Fibroblast of lung (primary cell): ENCODE data around the gene SYNDIG1. TPM values are rescaled to one million over a fixed set of nuclear protein-coding genes. Genes with fewer than 3 reads are reported as not detected.

Experiments used
- DNase-seq, 2 donors: peaks; one replicate each; pipeline versions ENCODE4 v3.0.0 to v3.0.0-alpha.2; 2010; ENCODE audit warnings: low read depth in 2 of 2
- H2AFZ ChIP-seq: 2 replicates; pipeline ENCODE4 v1.5.1; 2012; ENCODE audit warnings: low read length, control low read depth, inconsistent platforms
- H3K27ac ChIP-seq: 2 replicates; pipeline ENCODE4 v1.5.1; 2011; ENCODE audit warnings: low read length, control low read depth; ENCODE audit not compliant: insufficient read depth
- H3K27me3 ChIP-seq: 2 replicates; pipeline ENCODE4 v1.5.1; 2011; ENCODE audit warnings: mild to moderate bottlenecking, low read length; ENCODE audit not compliant: control insufficient read depth, insufficient read depth
- H3K36me3 ChIP-seq: 2 replicates; pipeline ENCODE4 v1.5.1; 2011; ENCODE audit warnings: low read length; ENCODE audit not compliant: control insufficient read depth, insufficient read depth
- H3K4me1 ChIP-seq: 2 replicates; pipeline ENCODE4 v1.5.1; 2011; ENCODE audit warnings: low read length; ENCODE audit not compliant: control insufficient read depth, insufficient read depth; ENCODE audit errors: extremely low read depth
- H3K4me2 ChIP-seq: 2 replicates; pipeline ENCODE4 v1.5.1; 2011; ENCODE audit warnings: low read length, control low read depth; ENCODE audit not compliant: insufficient read depth; ENCODE audit errors: extremely low read depth
- H3K4me3 ChIP-seq, 4 experiments: fragments of 200-600 bp in 1 of 4; sonication (generic) in 1 of 4; replicated peaks in 1 of 4; 2 replicates each; pipeline ENCODE4 v1.5.1; 2011 to 2016; ENCODE audit warnings: low read length in 4 of 4, low read depth in 3 of 4, mild to moderate bottlenecking in 3 of 4, control low read depth in 2 of 4, inconsistent platforms in 1 of 4, mixed read lengths in 1 of 4; ENCODE audit not compliant: insufficient read depth in 1 of 4; ENCODE audit errors: control extremely low read depth in 1 of 4
- H3K79me2 ChIP-seq: 2 replicates; pipeline ENCODE4 v1.5.1; 2012; ENCODE audit warnings: mild to moderate bottlenecking, low read length, inconsistent platforms; ENCODE audit not compliant: control insufficient read depth, insufficient read depth
- H3K9ac ChIP-seq: 2 replicates; pipeline ENCODE4 v1.5.1; 2011; ENCODE audit warnings: mild to moderate bottlenecking, low read length, control low read depth; ENCODE audit not compliant: insufficient read depth
- H3K9me3 ChIP-seq: 2 replicates; pipeline ENCODE4 v1.5.1; 2012; ENCODE audit warnings: low read depth, low read length; ENCODE audit not compliant: control insufficient read depth, insufficient read depth
- H4K20me1 ChIP-seq: 2 replicates; pipeline ENCODE4 v1.5.1; 2011; ENCODE audit warnings: low read length; ENCODE audit not compliant: control insufficient read depth, insufficient read depth; ENCODE audit errors: extremely low read depth
- CTCF ChIP-seq, 2 donors: IDR thresholded peaks in 1 of 2; conservative IDR thresholded peaks in 1 of 2; 1 replicate in 1 of 2; 2 replicates in 1 of 2; pipeline ENCODE4 v1.5.1; 2011 to 2012; ENCODE audit warnings: low read length in 2 of 2, control low read depth in 1 of 2, inconsistent platforms in 1 of 2, low read depth in 1 of 2, mild to moderate bottlenecking in 1 of 2
- EZH2 ChIP-seq: IDR thresholded peaks from 2 replicates; pipeline ENCODE4 v1.5.1; 2012; ENCODE audit warnings: low read length, control low read depth, mild to moderate bottlenecking; ENCODE audit errors: missing control alignments
- polyA plus RNA-seq, 2 donors: library from polyadenylated mRNA; depleted of rRNA in 1 of 2; stranded (reverse) in 1 of 2; unstranded in 1 of 2; fragments of >200 nt; gene quantifications; 2 replicates each; pipeline ENCODE4 v1.2.1, GENCODE V29; 2011 to 2012; ENCODE audit warnings: missing spikeins in 1 of 2
- total RNA-seq: library from RNA; depleted of rRNA; stranded (reverse); fragments of >200 nt; gene quantifications from 2 replicates; pipeline ENCODE4 v1.2.1, GENCODE V29; 2014

The SYNDIG1 gene
- total and polyA plus RNA-seq, 2 donors (not counting 1 experiment from before 2014, with no cell fraction given): 0.02 to 0.17 TPM

GRCh38 chr20:24451428-24451827 lies 18.0 kb upstream of the SYNDIG1 start:
- H2AFZ ChIP-seq: no peak overlapping the region
- DNase-seq: no peak

GRCh38 chr20:24452016-24452415 lies 17.4 kb upstream of the SYNDIG1 start:
- no peak overlapping the region for H3K27ac ChIP-seq
- no peak overlapping the region for H3K9ac ChIP-seq
- H4K20me1 ChIP-seq: no peaks in the 10 kb centered on the region
- H3K27me3 ChIP-seq: no peaks in the 10 kb centered on the region
- TF ChIP-seq EZH2 (no peak), CTCF (conservative IDR thresholded peaks at IDR 0.05 in 1 of 2, IDR thresholded peaks at IDR 0.05 in 1 of 2; ENCODE audit: low read depth in 1 of 2, low read length in 2 of 2) (no peak)
- no peak for DNase-seq
- H3K4me2 ChIP-seq: no peak overlapping the region
- no peak overlapping the region for H2AFZ ChIP-seq
- H3K4me3 ChIP-seq: no peak overlapping the region
- H3K4me1 ChIP-seq: no peaks in the 10 kb centered on the region
- no peaks in the 10 kb centered on the region for H3K79me2 ChIP-seq
- no peaks in the 10 kb centered on the region for H3K36me3 ChIP-seq
- no peaks in the 10 kb centered on the region for H3K9me3 ChIP-seq

More at GRCh38 chr20:24451428-24451827, 18.0 kb upstream of the SYNDIG1 start:
- Histone ChIP-seq H4K20me1 (no peaks in the 10 kb centered on the region), H3K9ac (no peak overlapping the region), H3K4me1 (no peaks in the 10 kb centered on the region), H3K4me2 (no peak overlapping the region), H3K27ac (no peak overlapping the region), H3K79me2 (no peaks in the 10 kb centered on the region), H3K36me3 (no peaks in the 10 kb centered on the region), H3K4me3 (no peak overlapping the region), H3K9me3 (no peaks in the 10 kb centered on the region), H3K27me3 (no peaks in the 10 kb centered on the region)
- TF ChIP-seq CTCF (conservative IDR thresholded peaks at IDR 0.05 in 1 of 2, IDR thresholded peaks at IDR 0.05 in 1 of 2; ENCODE audit: low read depth in 1 of 2, low read length in 2 of 2) (no peak), EZH2 (no peak)

- no peaks in the 10 kb centered on the region for H4K20me1 ChIP-seq
- no peak for DNase-seq
- no peaks in the 10 kb centered on the region for H3K27me3 ChIP-seq
- TF ChIP-seq CTCF (conservative IDR thresholded peaks at IDR 0.05 in 1 of 2, IDR thresholded peaks at IDR 0.05 in 1 of 2; ENCODE audit: low read depth in 1 of 2, low read length in 2 of 2): no peak
- no peak for TF ChIP-seq EZH2
- no peak overlapping the region for H3K4me3 ChIP-seq
- no peak overlapping the region for H3K4me2 ChIP-seq
- H2AFZ ChIP-seq: no peak overlapping the region
- H3K9ac ChIP-seq: no peak overlapping the region
- H3K9me3 ChIP-seq: no peaks in the 10 kb centered on the region
- H3K27ac ChIP-seq: no peak overlapping the region
- no peaks in the 10 kb centered on the region for H3K36me3 ChIP-seq
- H3K79me2 ChIP-seq: no peaks in the 10 kb centered on the region
- no peaks in the 10 kb centered on the region for H3K4me1 ChIP-seq
These were observed 16.8 kb upstream of the SYNDIG1 start for GRCh38 chr20:24452498-24453127.
